HEK293 (cell line): ENCODE data around the gene HOGA1.

Experiments
- CTCF ChIP-seq: fragments of 450-650 bp; formaldehyde crosslinking; IDR thresholded peaks from 2 replicates; pipeline ENCODE4 v1.5.1; 2016; ENCODE audit warnings: missing biosample characterization, missing genetic modification characterization
- KLF16 ChIP-seq: fragments of 450-650 bp; formaldehyde crosslinking; IDR thresholded peaks from 2 replicates; pipeline ENCODE4 v1.5.1; 2017; ENCODE audit warnings: missing biosample characterization, missing genetic modification characterization
- PBX3 ChIP-seq: sonication (generic); formaldehyde crosslinking; IDR thresholded peaks from 2 replicates; pipeline ENCODE4 v1.8.1; 2022; ENCODE audit warnings: mild to moderate bottlenecking, moderate library complexity, missing genetic modification reagents
- ZBTB17 ChIP-seq: fragments of 450-650 bp; formaldehyde crosslinking; IDR thresholded peaks from 2 replicates; pipeline ENCODE4 v1.5.1; 2016; ENCODE audit warnings: missing biosample characterization, missing genetic modification characterization
- ZBTB49 ChIP-seq: fragments of 450-650 bp; formaldehyde crosslinking; IDR thresholded peaks from 2 replicates; pipeline ENCODE4 v1.5.1; 2016; ENCODE audit warnings: missing biosample characterization, missing genetic modification characterization, low read depth
- ZFP3 ChIP-seq: fragments of 450-650 bp; formaldehyde crosslinking; IDR thresholded peaks from 2 replicates; pipeline ENCODE4 v1.5.1; 2016; ENCODE audit warnings: low read depth, missing biosample characterization, missing genetic modification characterization
- ZNF266 ChIP-seq: fragments of 450-650 bp; formaldehyde crosslinking; IDR thresholded peaks from 2 replicates; pipeline ENCODE4 v1.5.1; 2016; ENCODE audit warnings: missing biosample characterization, missing genetic modification characterization, low read depth
- ZNF335 ChIP-seq: fragments of 450-650 bp; formaldehyde crosslinking; conservative IDR thresholded peaks from 2 replicates; pipeline ENCODE4 v1.5.1; 2016; ENCODE audit warnings: missing biosample characterization, missing genetic modification characterization
- ZNF629 ChIP-seq: fragments of 450-650 bp; formaldehyde crosslinking; IDR thresholded peaks from 2 replicates; pipeline ENCODE4 v1.5.1; 2017; ENCODE audit warnings: missing biosample characterization, missing genetic modification characterization
- ZSCAN23 ChIP-seq: fragments of 450-650 bp; formaldehyde crosslinking; IDR thresholded peaks from 2 replicates; pipeline ENCODE4 v1.5.1; 2016; ENCODE audit warnings: missing biosample characterization, missing genetic modification characterization

GRCh38 chr10:97629289-97629688 lies 45.1 kb downstream of the HOGA1 start:
- no peak; the same call in 1 of the 2 replicates for TF ChIP-seq ZSCAN23 (tag by site-specific recombination)
- no peak for TF ChIP-seq CTCF (tag by site-specific recombination)
- no peak for TF ChIP-seq ZBTB49 (tag by site-specific recombination)
- no peak for TF ChIP-seq KLF16 (tag by site-specific recombination)
- TF ChIP-seq PBX3: no peak
- TF ChIP-seq ZNF629: no peak
- no peak for TF ChIP-seq ZBTB17 (tag by site-specific recombination)
- TF ChIP-seq ZNF266 (tag by site-specific recombination): no peak
- no peak for TF ChIP-seq ZNF335 (tag by site-specific recombination)
- no peak for TF ChIP-seq ZFP3 (tag by site-specific recombination)
